ENCODE results near the gene GNAO1. TPM values are rescaled to one million over a fixed set of nuclear protein-coding genes. Genes with fewer than 3 reads are reported as not detected.

The GNAO1 gene
- polyA plus RNA-seq, 1 of the 3 experiments (the other 2 are of a cell fraction) = 0.30 TPM

DNA sequence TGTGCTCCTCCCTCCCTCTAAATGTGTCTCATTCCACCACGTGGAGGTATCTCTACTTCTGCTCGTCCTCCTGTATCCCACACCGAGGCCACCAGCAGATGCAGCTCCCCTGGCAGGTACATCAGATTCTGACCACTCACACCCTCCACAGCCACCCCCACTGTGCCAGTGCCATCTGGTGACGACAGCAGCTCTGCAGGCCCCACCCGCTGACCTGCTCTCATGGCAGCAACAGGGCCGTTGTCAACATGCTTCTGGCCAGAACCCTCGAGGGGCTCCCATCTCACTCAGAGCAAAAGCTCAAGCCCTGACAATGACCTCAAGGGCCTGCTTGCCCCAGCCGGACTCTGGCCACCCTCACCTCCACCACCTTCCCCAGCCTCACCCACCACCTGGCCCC lies 140.6 kb downstream of the GNAO1 start (continued):
- TF ChIP-seq, protein P1, sequence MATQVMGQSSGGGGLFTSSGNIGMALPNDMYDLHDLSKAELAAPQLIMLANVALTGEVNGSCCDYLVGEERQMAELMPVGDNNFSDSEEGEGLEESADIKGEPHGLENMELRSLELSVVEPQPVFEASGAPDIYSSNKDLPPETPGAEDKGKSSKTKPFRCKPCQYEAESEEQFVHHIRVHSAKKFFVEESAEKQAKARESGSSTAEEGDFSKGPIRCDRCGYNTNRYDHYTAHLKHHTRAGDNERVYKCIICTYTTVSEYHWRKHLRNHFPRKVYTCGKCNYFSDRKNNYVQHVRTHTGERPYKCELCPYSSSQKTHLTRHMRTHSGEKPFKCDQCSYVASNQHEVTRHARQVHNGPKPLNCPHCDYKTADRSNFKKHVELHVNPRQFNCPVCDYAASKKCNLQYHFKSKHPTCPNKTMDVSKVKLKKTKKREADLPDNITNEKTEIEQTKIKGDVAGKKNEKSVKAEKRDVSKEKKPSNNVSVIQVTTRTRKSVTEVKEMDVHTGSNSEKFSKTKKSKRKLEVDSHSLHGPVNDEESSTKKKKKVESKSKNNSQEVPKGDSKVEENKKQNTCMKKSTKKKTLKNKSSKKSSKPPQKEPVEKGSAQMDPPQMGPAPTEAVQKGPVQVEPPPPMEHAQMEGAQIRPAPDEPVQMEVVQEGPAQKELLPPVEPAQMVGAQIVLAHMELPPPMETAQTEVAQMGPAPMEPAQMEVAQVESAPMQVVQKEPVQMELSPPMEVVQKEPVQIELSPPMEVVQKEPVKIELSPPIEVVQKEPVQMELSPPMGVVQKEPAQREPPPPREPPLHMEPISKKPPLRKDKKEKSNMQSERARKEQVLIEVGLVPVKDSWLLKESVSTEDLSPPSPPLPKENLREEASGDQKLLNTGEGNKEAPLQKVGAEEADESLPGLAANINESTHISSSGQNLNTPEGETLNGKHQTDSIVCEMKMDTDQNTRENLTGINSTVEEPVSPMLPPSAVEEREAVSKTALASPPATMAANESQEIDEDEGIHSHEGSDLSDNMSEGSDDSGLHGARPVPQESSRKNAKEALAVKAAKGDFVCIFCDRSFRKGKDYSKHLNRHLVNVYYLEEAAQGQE (IDR thresholded peaks at IDR 0.05; ENCODE audit: low read depth, low read length) = no peak
- TF ChIP-seq MAX (IDR thresholded peaks at IDR 0.05; ENCODE audit: low read depth) (no peak), JUND (IDR thresholded peaks at IDR 0.05) (no peak), IRF3 (IDR thresholded peaks at IDR 0.05; ENCODE audit: low read depth, low read length) (no peak), TCF12 (IDR thresholded peaks at IDR 0.05) (no peak), POLR2AphosphoS5 (IDR thresholded peaks at IDR 0.05; ENCODE audit: low read depth, low read length) (no peak), NFIC (IDR thresholded peaks at IDR 0.05; ENCODE audit: borderline replicate concordance) (no peak), SIN3A (IDR thresholded peaks at IDR 0.05; ENCODE audit: borderline replicate concordance, low read depth, low read length) (no peak), SMC3 (IDR thresholded peaks at IDR 0.05; ENCODE audit: low read depth, low read length) (no peak), EZH2phosphoT487 (IDR thresholded peaks at IDR 0.05; ENCODE audit: borderline replicate concordance, low read depth) (no peak), USF2 (IDR thresholded peaks at IDR 0.05; ENCODE audit: borderline replicate concordance, low read depth, low read length) (no peak)
- TF ChIP-seq, protein P2, sequence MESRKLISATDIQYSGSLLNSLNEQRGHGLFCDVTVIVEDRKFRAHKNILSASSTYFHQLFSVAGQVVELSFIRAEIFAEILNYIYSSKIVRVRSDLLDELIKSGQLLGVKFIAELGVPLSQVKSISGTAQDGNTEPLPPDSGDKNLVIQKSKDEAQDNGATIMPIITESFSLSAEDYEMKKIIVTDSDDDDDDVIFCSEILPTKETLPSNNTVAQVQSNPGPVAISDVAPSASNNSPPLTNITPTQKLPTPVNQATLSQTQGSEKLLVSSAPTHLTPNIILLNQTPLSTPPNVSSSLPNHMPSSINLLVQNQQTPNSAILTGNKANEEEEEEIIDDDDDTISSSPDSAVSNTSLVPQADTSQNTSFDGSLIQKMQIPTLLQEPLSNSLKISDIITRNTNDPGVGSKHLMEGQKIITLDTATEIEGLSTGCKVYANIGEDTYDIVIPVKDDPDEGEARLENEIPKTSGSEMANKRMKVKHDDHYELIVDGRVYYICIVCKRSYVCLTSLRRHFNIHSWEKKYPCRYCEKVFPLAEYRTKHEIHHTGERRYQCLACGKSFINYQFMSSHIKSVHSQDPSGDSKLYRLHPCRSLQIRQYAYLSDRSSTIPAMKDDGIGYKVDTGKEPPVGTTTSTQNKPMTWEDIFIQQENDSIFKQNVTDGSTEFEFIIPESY (IDR thresholded peaks at IDR 0.05; ENCODE audit: borderline replicate concordance, low read depth) = no peak
